B cell (primary cell): ENCODE measurements around the gene UAP1L1. TPM values are rescaled to one million over a fixed set of nuclear protein-coding genes. Genes with fewer than 3 reads are reported as not detected.

Source experiments
- ATAC-seq: fragments of 200-7000 bp; cut with Tn5 transposase; one replicate; pipeline ENCODE4 v1.10.0; 2021; ENCODE audit warnings: low read depth, mild to moderate bottlenecking, moderate number of reproducible peaks, moderate library complexity
- CTCF ChIA-PET: fragments of 350-600 bp; sonication (Branson Sonifier 250); formaldehyde crosslinking; loops from one replicate; lab custom pipeline; 2021; ENCODE audit warnings: antibody characterized with exemption, inconsistent platforms; lab: Charles Lee
- POLR2A ChIA-PET: fragments of 350-600 bp; sonication (Branson Sonifier 250); formaldehyde crosslinking; loops from one replicate; lab custom pipeline; 2021; ENCODE audit warnings: antibody characterized with exemption; lab: Charles Lee
- DNase-seq: peaks from one replicate; pipeline ENCODE4 v3.0.0; 2013
- H2AFZ ChIP-seq: 2 replicates; pipeline ENCODE4 v1.6.1; 2012; ENCODE audit warnings: mild to moderate bottlenecking, low read depth, low read length; ENCODE audit not compliant: insufficient read depth, poor library complexity, severe bottlenecking
- H3K27ac ChIP-seq, 2 donors: 1 replicate in 1 of 2; 2 replicates in 1 of 2; pipeline ENCODE4 v1.5.1; 2012 to 2013; ENCODE audit warnings: low read length in 2 of 2, mild to moderate bottlenecking in 2 of 2, moderate library complexity in 1 of 2
- H3K27me3 ChIP-seq, 4 experiments: fragments of 200-600 bp in 1 of 4; sonication (generic) in 1 of 4; replicated peaks in 1 of 4; 1 replicate in 2 of 4; 2 replicates in 2 of 4; pipeline versions ENCODE4 v1.6.1 to v1.7.0; 2013 to 2016; ENCODE audit warnings: low read length in 3 of 4, mild to moderate bottlenecking in 2 of 4, mixed read lengths in 1 of 4, moderate library complexity in 1 of 4; ENCODE audit not compliant: insufficient read depth in 4 of 4, control insufficient read depth in 3 of 4; ENCODE audit errors: control extremely low read depth in 1 of 4
- H3K36me3 ChIP-seq, 2 experiments: replicated peaks in 1 of 2; 1 replicate in 1 of 2; 2 replicates in 1 of 2; pipeline versions ENCODE4 v1.6.1 to v1.7.1; 2013; ENCODE audit warnings: low read length in 1 of 2; ENCODE audit not compliant: insufficient read depth in 2 of 2, control insufficient read depth in 1 of 2; ENCODE audit errors: control extremely low read depth in 1 of 2, extremely low read depth in 1 of 2
- H3K4me1 ChIP-seq, 2 donors: fragments of 200-600 bp in 1 of 2; sonication (generic) in 1 of 2; 1 replicate in 1 of 2; 2 replicates in 1 of 2; pipeline versions ENCODE4 v1.5.1 to v1.6.1; 2013 to 2017; ENCODE audit warnings: low read length in 2 of 2; ENCODE audit not compliant: control insufficient read depth in 2 of 2, insufficient read depth in 2 of 2
- H3K4me2 ChIP-seq: replicated peaks from 2 replicates; pipeline ENCODE3; 2012; ENCODE audit warnings: mild to moderate bottlenecking, low read depth, low read length; ENCODE audit not compliant: poor library complexity, severe bottlenecking
- H3K4me3 ChIP-seq, 5 experiments: fragments of 200-600 bp in 1 of 5; sonication (generic) in 1 of 5; 1 replicate in 3 of 5; 2 replicates in 2 of 5; pipeline versions ENCODE4 v1.5.1 to v1.7.0; 2011 to 2016; ENCODE audit warnings: low read length in 4 of 5, mild to moderate bottlenecking in 4 of 5, low read depth in 2 of 5, control low read depth in 1 of 5, moderate library complexity in 1 of 5; ENCODE audit not compliant: insufficient read depth in 1 of 5; ENCODE audit errors: control extremely low read depth in 1 of 5, extremely low read depth in 1 of 5
- H3K79me2 ChIP-seq: fragments of 200-600 bp; sonication (generic); one replicate; pipeline ENCODE4 v1.6.0; 2016; ENCODE audit warnings: low read length; ENCODE audit not compliant: control insufficient read depth, insufficient read depth
- H3K9ac ChIP-seq: fragments of 200-600 bp; sonication (generic); 2 replicates; pipeline ENCODE4 v1.6.1; 2017; ENCODE audit warnings: mild to moderate bottlenecking, low read length, moderate library complexity
- H3K9me3 ChIP-seq, 3 donors: one replicate each; pipeline versions ENCODE4 v1.6.1 to v1.7.1; 2013; ENCODE audit warnings: low read length in 2 of 3; ENCODE audit not compliant: control insufficient read depth in 2 of 3, insufficient read depth in 1 of 3; ENCODE audit errors: control extremely low read depth in 1 of 3
- H4K20me1 ChIP-seq: 2 replicates; pipeline ENCODE4 v1.6.0; 2012; ENCODE audit warnings: mild to moderate bottlenecking, low read length; ENCODE audit not compliant: insufficient read depth, control insufficient read depth, poor library complexity, severe bottlenecking
- H3K27ac Mint-ChIP-seq: one replicate; pipeline ENCODE4 v1.8.0; 2021; ENCODE audit warnings: mixed read lengths
- H3K27me3 Mint-ChIP-seq: one replicate; pipeline ENCODE4 v1.8.0; 2021; ENCODE audit warnings: mixed read lengths
- H3K4me1 Mint-ChIP-seq: one replicate; pipeline ENCODE4 v1.8.0; 2021; ENCODE audit warnings: mixed read lengths
- H3K4me3 Mint-ChIP-seq: one replicate; pipeline ENCODE4 v1.8.0; 2021; ENCODE audit warnings: mixed read lengths
- H3K9me3 Mint-ChIP-seq: one replicate; pipeline ENCODE4 v1.8.0; 2022; ENCODE audit warnings: mixed read lengths; ENCODE audit not compliant: insufficient read depth
- CTCF ChIP-seq: fragments of 200-600 bp; IDR thresholded peaks from one replicate; pipeline ENCODE4 v1.8.0; 2022; ENCODE audit warnings: antibody characterized with exemption, mild to moderate bottlenecking
- EZH2 ChIP-seq: IDR thresholded peaks from 2 replicates; pipeline ENCODE4 v1.6.1; 2012; ENCODE audit warnings: borderline replicate concordance, low read depth, mild to moderate bottlenecking, moderate library complexity, low read length; ENCODE audit not compliant: insufficient read depth, poor library complexity, severe bottlenecking
- WGBS: methylation state at CpG from one replicate; pipeline ENCODE4 v1.1.5; 2013; ENCODE audit warnings: missing lambda C conversion rate; ENCODE audit not compliant: insufficient coverage; 5-methylcytosine and 5-hydroxymethylcytosine counted together
- intact Hi-C: fragments of 100-400 bp; cut with micrococcal nuclease; formaldehyde crosslinking; loops from one replicate; pipeline ENCODE4 v1.10.0; 2022
- polyA plus RNA-seq: library from polyadenylated mRNA; depleted of rRNA; stranded (reverse); fragments of >200 nt; gene quantifications from 2 replicates; pipeline ENCODE4 v1.2.3, GENCODE V29; 2012
- total RNA-seq, 2 donors: library from RNA; stranded (reverse); fragments of 120-200 nt in 1 of 2; gene quantifications; 1 replicate in 1 of 2; 2 replicates in 1 of 2; pipeline versions ENCODE4 v1.2.3 to v1.2.4, GENCODE V29; 2013 to 2022

UAP1L1 gene
- total and polyA plus RNA-seq, 2 donors (not counting 1 experiment from before 2014, with no cell fraction given): 29.1 to 47.6 TPM

GRCh38 chr9:137066096-137066861 is 11.0 kb upstream of the UAP1L1 start:
- Histone ChIP-seq H3K27ac (no peak overlapping the region), H2AFZ (no peak overlapping the region), H3K79me2 (no peaks in the 10 kb centered on the region), H3K9ac (no peak overlapping the region), H3K9me3 (peaks cover 0 to 7% (median 0%) of the 10 kb centered on the region in 3 donors), H3K4me3 (no peak overlapping the region), H4K20me1 (peaks cover 8% of the 10 kb centered on the region), H3K4me2 (no peak overlapping the region), H3K36me3 (no peaks in the 10 kb centered on the region), H3K27me3 (peaks cover 0 to 15% (median 1%) of the 10 kb centered on the region in 4 experiments), H3K4me1 (peaks cover 15 to 33% of the 10 kb centered on the region in 2 donors)
- TF ChIP-seq CTCF (no peak), EZH2 (no peak)
- DNase-seq (no peak), ATAC-seq (no peak)
- H3K27me3 Mint-ChIP-seq: peaks cover 6% of the 10 kb centered on the region
- H3K27ac Mint-ChIP-seq: no peak overlapping the region
- intact Hi-C loops: no loop called here
- CTCF ChIA-PET: interaction anchor here (0.8 to 6.7 kb wide), 17 partner anchors 10 to 279 kb away, joined by 3 to 61 read pairs (median 9); partner anchors contain the start of genes ABCA2, MAN1B1, NPDC1 and TMEM141
- no peak overlapping the region for H3K4me3 Mint-ChIP-seq
- peaks cover 16% of the 10 kb centered on the region for H3K4me1 Mint-ChIP-seq
- POLR2A ChIA-PET: interaction anchor here (1.3 kb wide), 1 partner anchor 17 kb away, joined by 5 read pairs; no protein-coding TSS in a partner anchor
- no peaks in the 10 kb centered on the region for H3K9me3 Mint-ChIP-seq
- WGBS: 94% methylated on average over 20 of the region's 26 CpGs
